HFFc6 (cell line): ENCODE measurements around the gene FKBP9. TPM values are rescaled to one million over a fixed set of nuclear protein-coding genes. Genes with fewer than 3 reads are reported as not detected.
"Not testable (repeated sequence)": the region's sequence is repeated elsewhere in the genome, so short reads cannot be mapped to it uniquely, and the experiment has no call there.

Source experiments
- DNase-seq: peaks from one replicate; pipeline ENCODE4 v3.0.0-alpha.2; 2018
- H3K27ac Mint-ChIP-seq: 2 replicates; pipeline ENCODE4 v1.8.0; 2020; ENCODE audit warnings: mild to moderate bottlenecking, mixed read lengths
- H3K27me3 Mint-ChIP-seq: 2 replicates; pipeline ENCODE4 v1.8.0; 2021; ENCODE audit warnings: mild to moderate bottlenecking, moderate library complexity, mixed read lengths; ENCODE audit not compliant: insufficient read depth
- H3K36me3 Mint-ChIP-seq: 2 replicates; pipeline ENCODE4 v1.8.0; 2021; ENCODE audit warnings: low read depth, mixed read lengths
- H3K4me1 Mint-ChIP-seq: 2 replicates; pipeline ENCODE4 v1.8.0; 2020; ENCODE audit warnings: low read depth, mixed read lengths
- H3K4me3 Mint-ChIP-seq: 2 replicates; pipeline ENCODE4 v1.8.0; 2020; ENCODE audit warnings: mild to moderate bottlenecking, moderate library complexity, mixed read lengths
- H3K9me3 Mint-ChIP-seq: 2 replicates; pipeline ENCODE4 v1.8.0; 2020; ENCODE audit warnings: mild to moderate bottlenecking, mixed read lengths
- CTCF ChIP-seq: fragments of 200-600 bp; sonication (generic); IDR thresholded peaks from 2 replicates; pipeline ENCODE4 v1.5.0; 2021; ENCODE audit warnings: antibody characterized with exemption, mild to moderate bottlenecking
- total RNA-seq, 6 experiments: library from RNA; stranded (reverse); fragmentation: NEBNext Ultra II Directional; extraction: Animal tissue kit (Norgen Biotek cat#: 25700); gene quantifications; 2 replicates in 1 of 6; 3 replicates in 5 of 6; pipeline ENCODE4 v1.2.3, GENCODE V29; 2021

Gene FKBP9
- total RNA-seq, 6 experiments from 2014 or later: 196 to 241 (median 214) TPM

DNA sequence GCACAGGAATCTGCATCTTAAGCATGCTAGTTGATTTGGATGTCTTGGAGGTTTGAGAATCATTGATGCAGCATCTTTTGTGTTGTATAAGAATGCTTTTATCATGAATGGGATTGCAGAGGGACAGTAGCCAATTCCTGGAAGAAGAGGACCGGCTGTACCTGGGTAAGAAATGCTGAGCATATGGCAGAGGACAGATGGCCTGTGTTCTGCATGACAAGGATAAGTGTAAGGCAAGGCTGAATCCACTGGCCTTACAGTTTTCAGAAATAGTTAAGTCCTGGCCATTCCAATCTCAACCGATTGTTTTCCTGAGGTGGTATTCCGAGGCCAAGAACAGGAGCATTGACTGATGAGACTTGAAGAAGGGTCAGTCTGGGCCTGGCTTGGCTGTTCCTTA lies 41.2 kb upstream of the FKBP9 start:
- peaks cover 8% of the 10 kb centered on the region; the same call in 1 of the 2 replicates for H3K4me1 Mint-ChIP-seq
- no peak overlapping the region for H3K27ac Mint-ChIP-seq
- H3K4me3 Mint-ChIP-seq: no peak overlapping the region
- peaks cover 28% of the 10 kb centered on the region for H3K36me3 Mint-ChIP-seq
- no peak for TF ChIP-seq CTCF
- no peaks in the 10 kb centered on the region for H3K9me3 Mint-ChIP-seq
- DNase-seq: no peak
- 0 out of 2 replicates have a peak, but pooled peaks cover 3% of the 10 kb centered on the region for H3K27me3 Mint-ChIP-seq

DNA sequence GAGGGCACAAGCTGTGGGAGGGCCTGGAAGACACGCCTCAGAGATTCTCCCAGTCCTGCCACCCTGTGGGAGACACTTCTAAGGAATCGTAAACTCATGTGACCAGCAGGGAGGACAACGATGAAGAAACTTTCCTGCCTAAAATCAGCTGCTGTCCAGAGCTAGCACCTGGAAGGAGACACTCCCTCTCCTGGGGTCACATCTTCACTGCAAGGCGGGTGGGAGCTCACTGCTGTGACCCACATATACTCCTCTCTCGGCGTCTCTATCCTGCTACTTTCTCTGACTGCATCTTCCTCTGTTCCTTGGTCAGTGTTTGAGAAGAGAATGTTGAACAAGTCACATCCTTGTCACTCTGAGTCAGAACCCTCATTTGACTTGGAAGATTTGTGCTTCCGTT lies 40.2 kb upstream of the FKBP9 start:
- Mint-ChIP-seq H3K4me1 (peaks cover 13% of the 10 kb centered on the region), H3K36me3 (peaks cover 34% of the 10 kb centered on the region)
- H3K9me3 Mint-ChIP-seq, DNase-seq, H3K27ac Mint-ChIP-seq, H3K27me3 Mint-ChIP-seq, H3K4me3 Mint-ChIP-seq: not testable (repeated sequence)

DNA sequence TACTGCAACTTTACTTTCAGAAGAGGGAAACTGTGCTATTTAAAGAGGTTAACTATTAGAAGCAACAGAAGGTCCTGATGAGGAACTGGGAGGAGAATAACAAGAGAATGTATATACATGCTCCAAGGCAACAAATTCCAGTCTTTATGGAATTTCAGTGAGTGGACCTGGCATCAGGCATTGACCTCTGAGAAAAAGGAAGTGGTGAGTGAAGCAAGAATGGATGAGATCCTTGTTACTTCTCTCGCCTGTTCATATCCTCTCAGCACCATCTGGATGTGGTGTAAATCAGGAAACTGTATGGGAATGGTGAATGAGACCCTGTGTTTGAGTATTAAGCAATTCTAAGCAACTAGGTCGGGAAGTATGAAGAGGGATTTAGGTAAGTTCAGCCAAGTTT lies 35.3 kb upstream of the FKBP9 start:
- H3K27ac Mint-ChIP-seq: peak overlapping the region; percentile 32

DNA sequence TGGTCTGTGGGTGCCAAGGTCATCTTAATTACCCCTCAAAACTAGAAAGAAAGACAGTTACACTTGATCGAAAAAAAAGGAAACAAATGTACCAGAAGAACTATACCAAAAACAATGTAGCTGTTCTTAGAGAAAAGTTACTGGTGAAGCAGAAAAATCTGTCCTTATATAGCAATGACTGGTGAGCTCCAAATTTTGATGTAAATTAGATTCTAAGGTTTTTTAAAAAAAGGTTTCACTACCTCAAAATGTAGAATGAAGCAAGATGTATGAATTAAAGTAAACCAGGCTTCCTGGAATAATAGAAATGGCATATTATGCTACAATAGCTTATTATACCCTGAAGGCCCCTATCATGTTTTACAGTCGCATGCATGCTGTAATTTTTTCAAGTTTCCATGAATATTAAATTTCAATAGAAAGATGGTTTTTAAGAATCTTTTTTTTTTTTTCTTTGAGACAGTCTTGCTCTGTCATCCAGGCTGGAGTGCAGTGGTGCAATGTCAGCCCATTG lies 28.4 kb upstream of the FKBP9 start:
- Mint-ChIP-seq H3K27ac (no peak overlapping the region), H3K9me3 (no peaks in the 10 kb centered on the region), H3K4me3 (no peak overlapping the region), H3K27me3 (no peaks in the 10 kb centered on the region; the same call in 1 of the 2 replicates), H3K4me1 (no peaks in the 10 kb centered on the region), H3K36me3 (peaks cover 27% of the 10 kb centered on the region)
- DNase-seq: no peak
- no peak for TF ChIP-seq CTCF

More for the DNA sequence above, 35.3 kb upstream of the FKBP9 start:
- Mint-ChIP-seq H3K9me3 (no peaks in the 10 kb centered on the region), H3K4me3 (no peak overlapping the region), H3K4me1 (peaks cover 16% of the 10 kb centered on the region), H3K36me3 (peaks cover 24% of the 10 kb centered on the region), H3K27me3 (no peaks in the 10 kb centered on the region)
- no peak for TF ChIP-seq CTCF
- peak; percentile 35 for DNase-seq

DNA sequence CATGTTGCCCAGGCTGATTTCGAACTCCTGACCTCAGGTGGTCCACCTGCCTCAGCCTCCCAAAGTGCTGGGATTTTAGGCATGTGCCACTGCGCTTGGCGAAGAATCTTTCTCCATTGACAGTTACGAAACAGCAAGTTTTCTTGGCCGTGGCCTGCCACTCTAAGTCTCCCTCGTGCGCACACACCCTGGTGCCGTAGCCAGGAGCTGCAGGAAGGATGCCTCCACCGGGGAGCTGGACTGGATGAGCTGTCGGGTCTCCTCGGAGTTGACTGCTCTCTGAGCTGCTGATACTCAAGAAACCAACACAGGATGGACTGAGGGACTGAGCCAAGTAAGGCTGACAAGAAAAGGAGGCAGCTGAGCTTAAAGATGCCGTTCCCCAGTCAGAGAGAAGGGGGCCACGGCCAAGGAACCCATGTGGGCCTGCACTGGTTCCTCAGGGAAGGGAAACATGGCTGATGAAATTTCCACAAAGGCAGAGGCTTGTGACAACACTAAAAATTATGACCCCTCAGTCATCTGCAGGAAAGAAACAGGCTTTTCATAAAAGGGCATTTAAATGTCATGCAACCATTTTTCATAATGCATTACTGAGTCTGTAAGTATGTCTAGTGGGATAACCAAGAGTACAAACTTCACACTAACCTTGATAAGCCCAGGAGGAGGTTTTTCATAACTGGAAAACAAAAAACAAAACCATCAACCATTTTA lies 27.7 kb upstream of the FKBP9 start:
- no peaks in the 10 kb centered on the region for H3K9me3 Mint-ChIP-seq
- peaks cover 25% of the 10 kb centered on the region for H3K36me3 Mint-ChIP-seq
- H3K4me1 Mint-ChIP-seq: no peaks in the 10 kb centered on the region
- no peak overlapping the region for H3K4me3 Mint-ChIP-seq
- H3K27ac Mint-ChIP-seq: no peak overlapping the region
- H3K27me3 Mint-ChIP-seq: no peaks in the 10 kb centered on the region; the same call in 1 of the 2 replicates
- DNase-seq: no peak
- TF ChIP-seq CTCF: no peak

DNA sequence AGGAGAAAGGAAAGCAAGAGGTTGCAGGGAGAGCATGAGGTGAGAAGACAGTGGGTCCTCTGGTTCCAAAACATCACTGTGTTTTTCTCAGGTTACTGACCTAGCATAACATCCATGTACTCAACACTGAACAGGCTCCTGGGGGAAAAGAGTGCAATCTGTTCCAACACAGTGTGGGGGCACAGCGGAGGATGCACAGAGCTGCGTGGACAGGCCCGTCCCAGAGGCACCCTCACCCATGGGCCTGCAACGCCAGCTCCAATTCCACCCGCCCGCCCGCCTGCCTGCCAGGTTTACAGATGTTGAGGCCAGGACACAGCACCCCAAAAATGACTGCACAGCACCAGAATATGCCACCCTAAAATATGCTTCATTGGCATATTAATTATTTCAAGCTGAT lies 26.9 kb upstream of the FKBP9 start:
- peaks cover 2% of the 10 kb centered on the region for H3K4me1 Mint-ChIP-seq
- no peaks in the 10 kb centered on the region; the same call in 1 of the 2 replicates for H3K27me3 Mint-ChIP-seq
- no peak for TF ChIP-seq CTCF
- no peak overlapping the region for H3K27ac Mint-ChIP-seq
- H3K9me3 Mint-ChIP-seq: no peaks in the 10 kb centered on the region
- no peak for DNase-seq
- peaks cover 25% of the 10 kb centered on the region for H3K36me3 Mint-ChIP-seq
- no peak overlapping the region for H3K4me3 Mint-ChIP-seq
